ENCODE data around the gene MAZ. TPM values are rescaled to one million over a fixed set of nuclear protein-coding genes. Genes with fewer than 3 reads are reported as not detected.
"Not testable (repeated sequence)": the region's sequence is repeated elsewhere in the genome, so short reads cannot be mapped to it uniquely, and the experiment has no call there.

The MAZ gene
- total and polyA plus RNA-seq, 4 donors = 16.0 to 272 (median 45.1) TPM

GRCh38 chr16:29830774-29831173 is 24.4 kb downstream of the MAZ start:
- Histone ChIP-seq H3K4me1 (ENCODE audit: control insufficient read depth in 4 of 4, insufficient read depth in 4 of 4, low read length in 3 of 4) (peaks cover 4 to 20% (median 11%) of the 10 kb centered on the region in 4 donors), H3K36me3 (ENCODE audit: control insufficient read depth in 4 of 4, insufficient read depth in 3 of 4, low read depth in 1 of 4, low read length in 3 of 4) (peaks cover 8 to 26% (median 14%) of the 10 kb centered on the region in 4 donors)

GRCh38 chr16:29831490-29831889 is 25.2 kb downstream of the MAZ start:
- no peak overlapping the region for H3K27ac ChIP-seq (ENCODE audit: low read depth in 1 of 2, low read length in 2 of 2)
- H3K27me3 ChIP-seq (ENCODE audit: control insufficient read depth in 4 of 4, insufficient read depth in 4 of 4, low read length in 3 of 4) = no peaks in the 10 kb centered on the region
- H3K4me3 ChIP-seq (ENCODE audit: low read depth in 1 of 3, low read length in 3 of 3) = no peak overlapping the region
- DNase-seq (ENCODE audit: low spot score) = no peak
- 57% methylated on average over 2 of the region's 2 CpGs for WGBS
- H3K9ac ChIP-seq (ENCODE audit: low read depth in 1 of 2, low read length in 2 of 2) = no peak overlapping the region
- H3K36me3 ChIP-seq (ENCODE audit: control insufficient read depth in 4 of 4, insufficient read depth in 3 of 4, low read depth in 1 of 4, low read length in 3 of 4) = peaks cover 8 to 27% (median 14%) of the 10 kb centered on the region in 4 donors
- peaks cover 4 to 20% (median 11%) of the 10 kb centered on the region in 4 donors for H3K4me1 ChIP-seq (ENCODE audit: control insufficient read depth in 4 of 4, insufficient read depth in 4 of 4, low read length in 3 of 4)
- TF ChIP-seq YY1 (IDR thresholded peaks at IDR 0.05) = no peak
- TF ChIP-seq RAD21 (IDR thresholded peaks at IDR 0.05) = no peak
- no peak for TF ChIP-seq HNF4A (conservative IDR thresholded peaks at IDR 0.05)
- no peak for TF ChIP-seq EGR1 (IDR thresholded peaks at IDR 0.05; ENCODE audit: low read depth in 2 of 2)
- H3K9me3 ChIP-seq (ENCODE audit: control insufficient read depth in 4 of 4, low read length in 3 of 4) = no peaks in the 10 kb centered on the region

More at GRCh38 chr16:29830774-29831173, 24.4 kb downstream of the MAZ start:
- Histone ChIP-seq H3K27me3 (ENCODE audit: control insufficient read depth in 4 of 4, insufficient read depth in 4 of 4, low read length in 3 of 4) (no peaks in the 10 kb centered on the region), H3K4me3 (ENCODE audit: low read depth in 1 of 3, low read length in 3 of 3) (no peak overlapping the region), H3K27ac (ENCODE audit: low read depth in 1 of 2, low read length in 2 of 2) (no peak overlapping the region), H3K9ac (ENCODE audit: low read depth in 1 of 2, low read length in 2 of 2) (no peak overlapping the region), H3K9me3 (ENCODE audit: control insufficient read depth in 4 of 4, low read length in 3 of 4) (no peaks in the 10 kb centered on the region)
- no peak for TF ChIP-seq REST (IDR thresholded peaks at IDR 0.05)
- TF ChIP-seq FOXA1 (IDR thresholded peaks at IDR 0.05) = no peak
- TF ChIP-seq FOXA2 (IDR thresholded peaks at IDR 0.05) = no peak
- TF ChIP-seq MAX (IDR thresholded peaks at IDR 0.05) = no peak
- no peak for TF ChIP-seq NR2F2 (IDR thresholded peaks at IDR 0.05)
- TF ChIP-seq SP1 (IDR thresholded peaks at IDR 0.05) = no peak
- TF ChIP-seq CTCF (IDR thresholded peaks at IDR 0.05; ENCODE audit: low read depth, low read length, missing input control) = no peak
- no peak for TF ChIP-seq RXRA (IDR thresholded peaks at IDR 0.05)
- no peak for TF ChIP-seq EGR1 (IDR thresholded peaks at IDR 0.05; ENCODE audit: low read depth in 2 of 2)
- TF ChIP-seq HNF4G (IDR thresholded peaks at IDR 0.05) = no peak
- no peak for TF ChIP-seq HNF4A (conservative IDR thresholded peaks at IDR 0.05)
- TF ChIP-seq ATF3 (IDR thresholded peaks at IDR 0.05) = no peak
- DNase-seq (ENCODE audit: low spot score) = no peak
- 96% methylated on average over 11 of the region's 11 CpGs for WGBS

GRCh38 chr16:29833219-29833618 is 26.9 kb downstream of the MAZ start:
- DNase-seq (ENCODE audit: low spot score); H3K27me3 ChIP-seq (ENCODE audit: control insufficient read depth in 4 of 4, insufficient read depth in 4 of 4, low read length in 3 of 4); H3K9ac ChIP-seq (ENCODE audit: low read depth in 1 of 2, low read length in 2 of 2); H3K27ac ChIP-seq (ENCODE audit: low read depth in 1 of 2, low read length in 2 of 2); H3K9me3 ChIP-seq (ENCODE audit: control insufficient read depth in 4 of 4, low read length in 3 of 4); H3K4me3 ChIP-seq (ENCODE audit: low read depth in 1 of 3, low read length in 3 of 3): not testable (repeated sequence)
- peaks cover 4 to 18% (median 11%) of the 10 kb centered on the region in 4 donors for H3K4me1 ChIP-seq (ENCODE audit: control insufficient read depth in 4 of 4, insufficient read depth in 4 of 4, low read length in 3 of 4)
- 94% methylated on average over 4 of the region's 4 CpGs for WGBS
- H3K36me3 ChIP-seq (ENCODE audit: control insufficient read depth in 4 of 4, insufficient read depth in 3 of 4, low read depth in 1 of 4, low read length in 3 of 4) = peaks cover 12 to 41% (median 19%) of the 10 kb centered on the region in 4 donors
